Prostate gland (tissue), 2 donors: ENCODE results near the gene ADAMTSL2.

Experiments used
- CTCF ChIP-seq, 4 experiments: fragments of 200-600 bp in 2 of 4; fragments of 450-650 bp in 2 of 4; sonication (generic) in 2 of 4; IDR thresholded peaks; 1 replicate in 3 of 4; 2 replicates in 1 of 4; pipeline ENCODE4 v1.5.1; 2016 to 2019; ENCODE audit warnings: antibody characterized with exemption in 4 of 4, mild to moderate bottlenecking in 2 of 4, moderate library complexity in 2 of 4
- POLR2A ChIP-seq: fragments of 450-650 bp; IDR thresholded peaks from one replicate; pipeline ENCODE4 v1.6.1; 2016; ENCODE audit warnings: antibody characterized with exemption, mild to moderate bottlenecking
- POLR2AphosphoS5 ChIP-seq: sonication (generic); formaldehyde crosslinking; IDR thresholded peaks from one replicate; pipeline ENCODE4 v1.6.1; 2017; ENCODE audit warnings: antibody characterized with exemption

- no peak for TF ChIP-seq POLR2AphosphoS5
- TF ChIP-seq POLR2A: no peak
- TF ChIP-seq CTCF (IDR thresholded peaks at IDR 0.05): no peak
Measured at GRCh38 chr9:133587051-133587450, 52.5 kb downstream of the ADAMTSL2 start.
